Epithelial cell of esophagus (primary cell): ENCODE measurements around the gene GNPTAB.

ENCODE experiments used
- DNase-seq: peaks from one replicate; pipeline ENCODE4 v3.0.0; 2010; ENCODE audit warnings: low read depth
- H3K4me3 ChIP-seq: 2 replicates; pipeline ENCODE4 v1.5.1; 2011; ENCODE audit warnings: mild to moderate bottlenecking, low read length, control low read depth
- CTCF ChIP-seq: IDR thresholded peaks from 2 replicates; pipeline ENCODE4 v1.5.1; 2011; ENCODE audit warnings: low read depth, mild to moderate bottlenecking, low read length, control low read depth, inconsistent platforms; ENCODE audit not compliant: insufficient read depth; ENCODE audit errors: missing control alignments

Gene GNPTAB

GRCh38 chr12:101772012-101772775 is 58.6 kb downstream of the GNPTAB start:
- TF ChIP-seq CTCF, result no peak
- no peak overlapping the region for H3K4me3 ChIP-seq
- peak; percentile 70 for DNase-seq

GRCh38 chr12:101769865-101770264 is 60.9 kb downstream of the GNPTAB start:
- no peak overlapping the region for H3K4me3 ChIP-seq
- no peak for TF ChIP-seq CTCF
- DNase-seq, result no peak

- H3K4me3 ChIP-seq, result no peak overlapping the region
- no peak for DNase-seq
- TF ChIP-seq CTCF, result no peak
Measured at GRCh38 chr12:101768781-101769180, 62.0 kb downstream of the GNPTAB start.

GRCh38 chr12:101767537-101767936 is 63.2 kb downstream of the GNPTAB start:
- no peak for DNase-seq
- no peak for TF ChIP-seq CTCF
- H3K4me3 ChIP-seq, result no peak overlapping the region

- peak; percentile 66 for DNase-seq
- no peak for TF ChIP-seq CTCF
- no peak overlapping the region for H3K4me3 ChIP-seq
Measured at GRCh38 chr12:101764051-101764792, 66.5 kb downstream of the GNPTAB start.

- no peak overlapping the region for H3K4me3 ChIP-seq
- DNase-seq, result no peak
- no peak for TF ChIP-seq CTCF
Measured at GRCh38 chr12:101763246-101763931, 67.4 kb downstream of the GNPTAB start.
